CD14-positive monocyte (primary cell): ENCODE data around the gene ROBO2. TPM values are rescaled to one million over a fixed set of nuclear protein-coding genes. Genes with fewer than 3 reads are reported as not detected.

ENCODE experiments used
- DNase-seq, 3 donors: peaks; one replicate each; pipeline ENCODE4 v3.0.0-alpha.2; 2011 to 2022
- H2AFZ ChIP-seq: 2 replicates; pipeline ENCODE4 v1.6.0; 2012; ENCODE audit warnings: mild to moderate bottlenecking, low read depth, low read length, inconsistent platforms; ENCODE audit not compliant: insufficient read depth, poor library complexity, severe bottlenecking
- H3K27ac ChIP-seq, 2 donors: 1 replicate in 1 of 2; 2 replicates in 1 of 2; pipeline ENCODE4 v1.5.1; 2012 to 2013; ENCODE audit warnings: low read length in 2 of 2, control low read depth in 1 of 2, inconsistent platforms in 1 of 2, low read depth in 1 of 2, mild to moderate bottlenecking in 1 of 2
- H3K27me3 ChIP-seq, 2 donors: one replicate each; pipeline versions ENCODE4 v1.6.0 to v1.6.1; 2011 to 2013; ENCODE audit warnings: low read length in 2 of 2; ENCODE audit not compliant: control insufficient read depth in 2 of 2, insufficient read depth in 2 of 2
- H3K36me3 ChIP-seq, 2 donors: replicated peaks in 1 of 2; 1 replicate in 1 of 2; 2 replicates in 1 of 2; pipeline versions ENCODE4 v1.5.1 to v1.6.1; 2012 to 2013; ENCODE audit warnings: low read length in 2 of 2, control low read depth in 1 of 2, inconsistent platforms in 1 of 2, mild to moderate bottlenecking in 1 of 2; ENCODE audit not compliant: insufficient read depth in 2 of 2, control insufficient read depth in 1 of 2
- H3K4me1 ChIP-seq, 2 donors: 1 replicate in 1 of 2; 2 replicates in 1 of 2; pipeline versions ENCODE4 v1.5.1 to v1.6.1; 2012 to 2013; ENCODE audit warnings: low read length in 2 of 2, control low read depth in 1 of 2, inconsistent platforms in 1 of 2, mild to moderate bottlenecking in 1 of 2, moderate library complexity in 1 of 2; ENCODE audit not compliant: insufficient read depth in 2 of 2, control insufficient read depth in 1 of 2
- H3K4me2 ChIP-seq: replicated peaks from 2 replicates; pipeline ENCODE3; 2012; ENCODE audit warnings: low read length, moderate library complexity, mild to moderate bottlenecking; ENCODE audit not compliant: poor library complexity, severe bottlenecking; ENCODE audit errors: extremely low read depth
- H3K4me3 ChIP-seq, 3 experiments: fragments of 200-600 bp in 1 of 3; sonication (generic) in 1 of 3; replicated peaks in 1 of 3; 1 replicate in 2 of 3; 2 replicates in 1 of 3; pipeline ENCODE4 v1.5.1; 2011 to 2013; ENCODE audit warnings: low read length in 3 of 3, mild to moderate bottlenecking in 3 of 3, control low read depth in 2 of 3, low read depth in 2 of 3, inconsistent platforms in 1 of 3, moderate library complexity in 1 of 3
- H3K79me2 ChIP-seq: 2 replicates; pipeline ENCODE4 v1.6.0; 2012; ENCODE audit warnings: mild to moderate bottlenecking, control low read depth, inconsistent platforms, low read length, moderate library complexity; ENCODE audit not compliant: insufficient read depth
- H3K9ac ChIP-seq: 2 replicates; pipeline ENCODE4 v1.6.0; 2017; ENCODE audit warnings: low read length, mild to moderate bottlenecking; ENCODE audit not compliant: insufficient read depth, poor library complexity, severe bottlenecking
- H3K9me3 ChIP-seq, 2 donors: replicated peaks in 1 of 2; 1 replicate in 1 of 2; 2 replicates in 1 of 2; pipeline versions ENCODE4 v1.5.1 to v1.6.1; 2012 to 2013; ENCODE audit warnings: low read length in 2 of 2, control low read depth in 1 of 2; ENCODE audit not compliant: control insufficient read depth in 1 of 2, insufficient read depth in 1 of 2
- H4K20me1 ChIP-seq: 2 replicates; pipeline ENCODE4 v1.6.0; 2012; ENCODE audit warnings: mild to moderate bottlenecking, low read length, control low read depth, moderate library complexity; ENCODE audit not compliant: insufficient read depth
- H3K27ac Mint-ChIP-seq, 7 donors: one replicate each; pipeline ENCODE4 v1.8.0; 2020; ENCODE audit warnings: mild to moderate bottlenecking in 7 of 7, mixed read lengths in 7 of 7, moderate library complexity in 6 of 7, inconsistent platforms in 2 of 7
- H3K27me3 Mint-ChIP-seq, 3 donors: one replicate each; pipeline ENCODE4 v1.8.0; 2021 to 2022; ENCODE audit warnings: low read depth in 3 of 3, mild to moderate bottlenecking in 3 of 3, mixed read lengths in 3 of 3, moderate library complexity in 3 of 3, inconsistent platforms in 1 of 3
- H3K36me3 Mint-ChIP-seq, 2 donors: one replicate each; pipeline ENCODE4 v1.8.0; 2020; ENCODE audit warnings: mixed read lengths in 2 of 2, inconsistent platforms in 1 of 2, mild to moderate bottlenecking in 1 of 2
- H3K4me1 Mint-ChIP-seq: one replicate; pipeline ENCODE4 v1.8.0; 2020; ENCODE audit warnings: mild to moderate bottlenecking, mixed read lengths
- H3K4me3 Mint-ChIP-seq, 2 donors: one replicate each; pipeline ENCODE4 v1.8.0; 2020; ENCODE audit warnings: mild to moderate bottlenecking in 2 of 2, mixed read lengths in 2 of 2, moderate library complexity in 1 of 2
- H3K9me3 Mint-ChIP-seq, 7 donors: one replicate each; pipeline ENCODE4 v1.8.0; 2020 to 2022; ENCODE audit warnings: mixed read lengths in 7 of 7, mild to moderate bottlenecking in 6 of 7, moderate library complexity in 6 of 7, inconsistent platforms in 2 of 7
- WGBS: methylation state at CpG from one replicate; pipeline ENCODE4 v1.1.5; 2013; ENCODE audit warnings: missing lambda C conversion rate; ENCODE audit not compliant: insufficient coverage; 5-methylcytosine and 5-hydroxymethylcytosine counted together
- intact Hi-C, 2 donors: fragments of 100-400 bp; cut with micrococcal nuclease; formaldehyde crosslinking; loops; one replicate each; pipeline versions ENCODE4 v1.15.0 to v1.15.1; 2023
- polyA plus RNA-seq, 3 donors: library from polyadenylated mRNA; depleted of rRNA in 1 of 3; unstranded in 2 of 3; stranded (reverse) in 1 of 3; fragments of 300-500 nt in 2 of 3; fragments of >200 nt in 1 of 3; fragmentation: Illumina TruSeq in 2 of 3; gene quantifications; 1 replicate in 2 of 3; 2 replicates in 1 of 3; pipeline ENCODE4 v1.2.3, GENCODE V29; 2012 to 2021
- TF ChIP-seq, protein P1 (sequence below): fragments of 200-600 bp; IDR thresholded peaks from one replicate; pipeline ENCODE4 v1.8.0; 2022; ENCODE audit warnings: antibody characterized with exemption, mild to moderate bottlenecking

Gene ROBO2
- polyA plus RNA-seq, 3 donors, result not detected

DNA sequence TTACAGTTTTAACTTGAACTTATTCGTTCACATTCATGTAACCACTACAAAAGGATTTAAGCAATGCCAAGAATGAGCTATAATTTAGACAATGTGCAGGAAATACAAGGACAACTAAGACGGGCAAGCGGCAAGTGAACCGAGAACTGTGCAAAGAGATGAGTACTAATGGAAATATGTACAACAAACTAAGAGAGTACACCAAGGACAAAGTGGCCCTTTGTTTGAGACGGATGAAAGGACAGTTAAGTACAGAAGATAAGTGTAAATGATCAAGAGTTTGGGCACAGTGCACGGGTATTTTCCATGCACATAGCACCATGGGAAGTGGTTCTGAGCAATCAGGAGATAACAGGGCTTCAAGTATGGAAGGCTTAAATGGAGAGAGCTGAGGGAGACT, 281.7 kb downstream of the ROBO2 start:
- WGBS, result 97% methylated on average over 4 of the region's 6 CpGs
- no peaks in the 10 kb centered on the region for H3K79me2 ChIP-seq
- H3K4me1 ChIP-seq, result no peaks in the 10 kb centered on the region
- H3K4me3 ChIP-seq, result no peak overlapping the region
- intact Hi-C loops, result no loop called here
- H3K4me2 ChIP-seq, result no peak overlapping the region
- H3K27ac Mint-ChIP-seq, result no peak overlapping the region
- no peak overlapping the region for H3K27ac ChIP-seq
- no peaks in the 10 kb centered on the region for H3K27me3 ChIP-seq
- no peaks in the 10 kb centered on the region for H3K36me3 ChIP-seq
- TF ChIP-seq, protein P1, sequence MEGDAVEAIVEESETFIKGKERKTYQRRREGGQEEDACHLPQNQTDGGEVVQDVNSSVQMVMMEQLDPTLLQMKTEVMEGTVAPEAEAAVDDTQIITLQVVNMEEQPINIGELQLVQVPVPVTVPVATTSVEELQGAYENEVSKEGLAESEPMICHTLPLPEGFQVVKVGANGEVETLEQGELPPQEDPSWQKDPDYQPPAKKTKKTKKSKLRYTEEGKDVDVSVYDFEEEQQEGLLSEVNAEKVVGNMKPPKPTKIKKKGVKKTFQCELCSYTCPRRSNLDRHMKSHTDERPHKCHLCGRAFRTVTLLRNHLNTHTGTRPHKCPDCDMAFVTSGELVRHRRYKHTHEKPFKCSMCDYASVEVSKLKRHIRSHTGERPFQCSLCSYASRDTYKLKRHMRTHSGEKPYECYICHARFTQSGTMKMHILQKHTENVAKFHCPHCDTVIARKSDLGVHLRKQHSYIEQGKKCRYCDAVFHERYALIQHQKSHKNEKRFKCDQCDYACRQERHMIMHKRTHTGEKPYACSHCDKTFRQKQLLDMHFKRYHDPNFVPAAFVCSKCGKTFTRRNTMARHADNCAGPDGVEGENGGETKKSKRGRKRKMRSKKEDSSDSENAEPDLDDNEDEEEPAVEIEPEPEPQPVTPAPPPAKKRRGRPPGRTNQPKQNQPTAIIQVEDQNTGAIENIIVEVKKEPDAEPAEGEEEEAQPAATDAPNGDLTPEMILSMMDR, result no peak
- H4K20me1 ChIP-seq, result no peaks in the 10 kb centered on the region
- H3K27me3 Mint-ChIP-seq, result no peaks in the 10 kb centered on the region
- no peak for DNase-seq
- H3K9me3 ChIP-seq, result no peaks in the 10 kb centered on the region
- peaks cover 0 to 2% (median 0%) of the 10 kb centered on the region in 7 donors for H3K9me3 Mint-ChIP-seq
- H3K9ac ChIP-seq, result no peak overlapping the region
- H3K4me3 Mint-ChIP-seq, result no peak overlapping the region
- no peaks in the 10 kb centered on the region for H3K36me3 Mint-ChIP-seq
- no peaks in the 10 kb centered on the region for H3K4me1 Mint-ChIP-seq
- no peak overlapping the region for H2AFZ ChIP-seq

DNA sequence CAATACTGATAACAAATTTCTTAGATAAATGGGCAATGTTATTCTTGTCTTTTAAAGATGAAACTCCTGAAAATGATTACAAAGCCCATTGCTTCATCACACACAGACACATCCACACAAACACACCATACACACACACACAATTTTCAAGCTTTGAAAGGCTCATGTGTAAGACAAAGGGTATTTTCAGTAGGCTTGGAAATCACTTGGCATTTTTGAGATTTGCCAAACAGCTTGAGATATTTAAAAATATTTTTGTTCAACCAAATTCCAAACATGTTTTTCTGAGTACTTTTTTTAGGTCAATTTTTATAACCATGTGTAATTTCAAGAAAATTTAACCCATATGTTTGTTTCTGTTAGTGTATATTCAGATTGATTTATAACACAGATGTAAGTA, 283.7 kb downstream of the ROBO2 start:
- Histone ChIP-seq H3K4me1 (no peaks in the 10 kb centered on the region), H2AFZ (no peak overlapping the region), H3K9ac (no peak overlapping the region), H3K27me3 (no peaks in the 10 kb centered on the region), H3K4me2 (no peak overlapping the region), H3K4me3 (no peak overlapping the region), H4K20me1 (no peaks in the 10 kb centered on the region), H3K79me2 (no peaks in the 10 kb centered on the region), H3K36me3 (no peaks in the 10 kb centered on the region), H3K9me3 (no peaks in the 10 kb centered on the region), H3K27ac (no peak overlapping the region)
- Mint-ChIP-seq H3K27me3 (no peaks in the 10 kb centered on the region), H3K27ac (no peak overlapping the region), H3K4me3 (no peak overlapping the region), H3K4me1 (peaks cover 5% of the 10 kb centered on the region), H3K36me3 (no peaks in the 10 kb centered on the region), H3K9me3 (peaks cover 0 to 2% (median 0%) of the 10 kb centered on the region in 7 donors)
- intact Hi-C loops, result no loop called here
- TF ChIP-seq, protein P1, result no peak
- DNase-seq, result no peak
